HG02759 (cell line): Measurements from ENCODE around the gene FBXO40.
A peak's percentile ranks its signal among the peaks of the same experiment; 100 is the strongest.

Experiments
- ATAC-seq: cut with Tn5 transposase; IDR thresholded peaks from one replicate; pipeline ENCODE4 v1.9.1; 2021; ENCODE audit warnings: mild to moderate bottlenecking, moderate library complexity; ENCODE audit not compliant: unreplicated experiment

Gene FBXO40

GRCh38 chr3:121660356-121661171, 67.4 kb downstream of the FBXO40 start, which contains the start of gene HCLS1:
Gene HCLS1 (minus strand): TSS chr3:121660903. CDS start chr3:121658347, 2,556 bp downstream.
- ATAC-seq = peak; percentile 90

GRCh38 chr3:121661376-121661775, 68.2 kb downstream of the FBXO40 start:
- no peak for ATAC-seq

- no peak for ATAC-seq
Observed at GRCh38 chr3:121662742-121663141, 69.6 kb downstream of the FBXO40 start.

GRCh38 chr3:121663171-121663847, 70.1 kb downstream of the FBXO40 start:
- no peak for ATAC-seq

- no peak for ATAC-seq
Observed at GRCh38 chr3:121665488-121665887, 72.3 kb downstream of the FBXO40 start.

- ATAC-seq = no peak
Observed at GRCh38 chr3:121667333-121667732, 74.2 kb downstream of the FBXO40 start.

GRCh38 chr3:121670676-121671075, 77.5 kb downstream of the FBXO40 start:
- no peak for ATAC-seq

GRCh38 chr3:121677141-121677540, 84.0 kb downstream of the FBXO40 start:
- ATAC-seq = no peak
